Anterior cingulate cortex (tissue), 58 donors: ENCODE measurements around the gene RPUSD2.
"Not testable (repeated sequence)": the region's sequence is repeated elsewhere in the genome, so short reads cannot be mapped to it uniquely, and the experiment has no call there.

Experiments used
- DNase-seq, 58 donors: peaks; one replicate each; lab custom pipeline; 2025; lab: John Stamatoyannopoulos, UW

The RPUSD2 gene

GRCh38 chr15:40564591-40565332 lies 4.3 kb upstream of the RPUSD2 start, which contains the start of gene CCDC32:
Gene CCDC32 (minus strand): TSS chr15:40565042. CDS start chr15:40563015, 2,027 bp downstream.
- DNase-seq: peak; percentile 69 to 100 (median 98)

- no peak for DNase-seq
Observed at GRCh38 chr15:40565333-40566238, 3.5 kb upstream of the RPUSD2 start.

GRCh38 chr15:40567111-40567510 lies 2.0 kb upstream of the RPUSD2 start:
- DNase-seq: peak in 1 of 58 donors; percentile 15

GRCh38 chr15:40575113-40575512 lies 6.0 kb downstream of the RPUSD2 start:
- no peak for DNase-seq

GRCh38 chr15:40576914-40577313 lies 7.8 kb downstream of the RPUSD2 start:
- DNase-seq: not testable (repeated sequence)

GRCh38 chr15:40578892-40579291 lies 9.8 kb downstream of the RPUSD2 start:
- no peak for DNase-seq

GRCh38 chr15:40581796-40582195 lies 12.7 kb downstream of the RPUSD2 start:
- not testable (repeated sequence) for DNase-seq

- peak in 1 of 58 donors; percentile 28 for DNase-seq
Observed at GRCh38 chr15:40582726-40583246, 13.7 kb downstream of the RPUSD2 start.

- DNase-seq: peak in 21 of 58 donors; percentile 1 to 70 (median 22)
Observed at GRCh38 chr15:40584191-40584590, 15.1 kb downstream of the RPUSD2 start.

- no peak for DNase-seq
Observed at GRCh38 chr15:40590667-40591050, 21.6 kb downstream of the RPUSD2 start.

- no peak for DNase-seq
Observed at GRCh38 chr15:40591389-40591788, 22.3 kb downstream of the RPUSD2 start.

GRCh38 chr15:40593165-40593564 lies 24.1 kb downstream of the RPUSD2 start:
- no peak for DNase-seq

- DNase-seq: peak; percentile 59 to 99 (median 92)
Observed at GRCh38 chr15:40593588-40594428, 24.7 kb downstream of the RPUSD2 start, which contains the start of gene KNL1. Gene KNL1 (plus strand): TSS chr15:40594249. CDS start chr15:40602932, 8,683 bp downstream.

- peak in 5 of 58 donors; percentile 18 to 40 (median 35) for DNase-seq
Observed at GRCh38 chr15:40594429-40594836, 25.3 kb downstream of the RPUSD2 start.

- DNase-seq: no peak
Observed at GRCh38 chr15:40595219-40595618, 26.1 kb downstream of the RPUSD2 start.

- no peak for DNase-seq
Observed at GRCh38 chr15:40595773-40596172, 26.7 kb downstream of the RPUSD2 start.

- DNase-seq: no peak
Observed at GRCh38 chr15:40597024-40597423, 27.9 kb downstream of the RPUSD2 start.

GRCh38 chr15:40598126-40598525 lies 29.0 kb downstream of the RPUSD2 start:
- DNase-seq: no peak

GRCh38 chr15:40598672-40599071 lies 29.6 kb downstream of the RPUSD2 start:
- no peak for DNase-seq

- DNase-seq: no peak
Observed at GRCh38 chr15:40600956-40601355, 31.9 kb downstream of the RPUSD2 start.
